HG02798 (cell line): ENCODE measurements around the gene HSPB8.

Experiments
- ATAC-seq: cut with Tn5 transposase; IDR thresholded peaks from one replicate; pipeline ENCODE4 v1.9.1; 2021; ENCODE audit warnings: mild to moderate bottlenecking; ENCODE audit not compliant: unreplicated experiment, poor library complexity

Gene HSPB8

GRCh38 chr12:119168721-119169120 is 10.0 kb upstream of the HSPB8 start:
- no peak for ATAC-seq

GRCh38 chr12:119169150-119169549 is 9.6 kb upstream of the HSPB8 start:
- no peak for ATAC-seq

GRCh38 chr12:119171291-119171690 is 7.4 kb upstream of the HSPB8 start:
- ATAC-seq, result no peak

GRCh38 chr12:119171691-119172425 is 6.9 kb upstream of the HSPB8 start:
- ATAC-seq, result no peak

GRCh38 chr12:119175081-119175480 is 3.6 kb upstream of the HSPB8 start:
- ATAC-seq, result no peak

- ATAC-seq, result no peak
These were observed 2.3 kb upstream of the HSPB8 start for GRCh38 chr12:119176267-119177055.

- ATAC-seq, result no peak
These were observed 1.7 kb upstream of the HSPB8 start for GRCh38 chr12:119177056-119177325.

GRCh38 chr12:119177724-119178380 is 879 bp upstream of the HSPB8 start:
- no peak for ATAC-seq

GRCh38 chr12:119179335-119180021 is 747 bp downstream of the HSPB8 start:
- ATAC-seq, result no peak

GRCh38 chr12:119180380-119181040 is 1.8 kb downstream of the HSPB8 start:
- ATAC-seq, result no peak

- no peak for ATAC-seq
These were observed 2.5 kb downstream of the HSPB8 start for GRCh38 chr12:119181202-119181601.

GRCh38 chr12:119181944-119182343 is 3.2 kb downstream of the HSPB8 start:
- no peak for ATAC-seq

- ATAC-seq, result no peak
These were observed 4.2 kb downstream of the HSPB8 start for GRCh38 chr12:119182701-119183493.

- ATAC-seq, result no peak
These were observed 5.4 kb downstream of the HSPB8 start for GRCh38 chr12:119183942-119184695.

GRCh38 chr12:119195256-119195655 is 16.5 kb downstream of the HSPB8 start:
- ATAC-seq, result no peak

GRCh38 chr12:119198440-119198839 is 19.7 kb downstream of the HSPB8 start:
- ATAC-seq, result no peak

GRCh38 chr12:119200601-119201000 is 21.9 kb downstream of the HSPB8 start:
- ATAC-seq, result no peak

GRCh38 chr12:119201789-119202543 is 23.2 kb downstream of the HSPB8 start:
- no peak for ATAC-seq
